ENCODE data around the gene TNFRSF12A. TPM values are rescaled to one million over a fixed set of nuclear protein-coding genes. Genes with fewer than 3 reads are reported as not detected.

Gene TNFRSF12A
- total and polyA plus RNA-seq, 5 experiments from 2014 or later: 0.33 to 0.57 TPM; not detected in 3

DNA sequence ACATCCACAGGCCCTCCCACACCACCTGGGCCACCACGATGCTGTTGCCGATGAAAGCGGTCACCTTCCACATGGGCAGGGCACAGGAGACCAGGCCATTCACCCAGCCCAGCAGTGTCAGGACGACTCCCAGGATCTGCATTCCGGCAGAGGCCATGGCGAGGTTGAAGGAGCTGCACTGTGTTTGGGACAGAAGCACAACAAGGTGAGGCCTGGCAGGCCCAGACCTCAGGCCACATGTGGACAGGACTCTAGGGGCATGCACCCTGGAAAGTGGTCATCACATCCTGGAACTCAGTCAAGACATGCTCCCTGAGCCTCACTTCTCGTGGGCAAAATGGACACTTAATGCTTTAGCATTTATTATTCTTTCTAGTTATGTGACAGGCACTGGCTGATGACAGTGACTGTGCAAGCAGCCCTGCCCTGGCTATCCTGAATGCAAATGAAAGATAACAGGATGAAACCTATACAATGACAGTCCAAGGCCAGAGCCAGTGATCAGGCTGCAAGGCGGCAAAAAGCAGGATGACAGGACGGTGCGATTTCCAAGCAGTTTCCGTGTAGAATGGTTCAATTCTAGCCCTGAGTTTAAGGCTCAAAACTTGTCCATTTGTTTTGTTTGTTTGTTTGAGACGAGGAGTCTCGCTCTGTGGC lies 4.2 kb upstream of the TNFRSF12A start:
- POLR2A ChIA-PET: no interaction called here
- H3K27ac Mint-ChIP-seq: peak overlapping the region in 1 of 10 donors; percentile 52
- peaks cover 0 to 13% (median 2%) of the 10 kb centered on the region in 5 donors for H3K27me3 Mint-ChIP-seq
- no peaks in the 10 kb centered on the region for H3K9me3 Mint-ChIP-seq
- ATAC-seq (no peak), DNase-seq (no peak)
- no peaks in the 10 kb centered on the region for H3K36me3 Mint-ChIP-seq
- peaks cover 2 to 25% (median 20%) of the 10 kb centered on the region in 4 donors for H3K4me1 Mint-ChIP-seq
- peak overlapping the region in 1 of 10 donors; percentile 74 for H3K4me3 Mint-ChIP-seq

DNA sequence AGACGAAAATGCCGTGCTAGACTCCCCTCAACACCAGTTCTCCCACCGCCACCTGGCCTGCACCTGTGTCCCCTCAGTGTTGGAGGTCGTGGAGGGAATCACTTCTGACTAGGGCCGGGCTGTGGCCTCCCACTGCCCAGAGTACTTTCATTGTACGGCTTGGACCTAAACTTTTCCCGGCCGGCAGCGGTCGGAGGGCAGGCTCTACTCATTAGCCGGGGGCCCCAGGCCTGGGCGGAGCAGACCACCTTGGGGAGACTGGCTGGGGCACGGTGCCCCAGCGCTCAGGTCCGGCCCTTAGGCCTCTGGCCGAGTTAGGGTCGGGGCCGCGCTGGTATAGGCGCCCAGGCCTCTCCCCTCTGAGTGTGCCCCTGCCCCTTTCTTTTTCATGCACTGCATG lies 2.8 kb upstream of the TNFRSF12A start:
- Mint-ChIP-seq H3K27ac (no peak overlapping the region), H3K4me1 (peaks cover 13 to 39% (median 32%) of the 10 kb centered on the region in 4 donors), H3K36me3 (no peaks in the 10 kb centered on the region), H3K27me3 (peaks cover 0 to 7% (median 2%) of the 10 kb centered on the region in 5 donors), H3K4me3 (no peak overlapping the region), H3K9me3 (no peaks in the 10 kb centered on the region)
- POLR2A ChIA-PET: no interaction called here
- ATAC-seq (no peak), DNase-seq (peak in 1 of 10 donors; percentile 52)

DNA sequence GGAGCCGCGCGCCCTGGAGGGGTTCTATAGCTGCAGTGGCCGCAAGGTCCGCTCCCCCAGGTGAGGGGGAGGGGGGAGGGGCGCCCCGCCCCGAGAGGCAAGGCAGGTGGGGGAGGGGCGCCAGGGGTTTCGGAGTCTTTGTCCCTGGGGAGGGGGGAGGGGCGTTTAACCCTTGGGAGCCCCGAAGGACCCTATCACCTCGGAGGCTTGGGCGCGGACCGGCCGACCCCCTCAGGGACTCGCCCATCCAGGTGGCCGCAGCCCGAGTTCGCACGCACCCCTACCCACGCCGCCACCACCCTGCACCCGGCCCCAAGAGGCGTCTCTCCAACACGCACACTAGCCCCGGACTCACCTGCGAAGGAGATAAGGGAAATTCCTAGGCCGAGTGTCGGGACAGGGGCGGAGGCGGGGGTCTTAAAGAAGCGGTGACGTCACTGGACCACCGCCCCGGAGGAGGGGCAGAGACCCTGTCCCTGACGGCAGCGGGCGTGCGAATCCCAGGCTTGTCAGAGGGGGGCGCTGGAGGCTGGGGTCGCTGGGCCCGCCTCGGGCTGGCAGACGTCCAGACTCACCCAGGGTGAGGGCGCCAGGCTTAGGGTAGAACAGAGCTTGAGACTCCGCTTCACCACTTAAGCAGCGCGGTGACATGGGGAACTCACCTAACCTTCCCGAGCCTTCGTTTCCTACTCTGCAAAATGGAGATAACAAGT lies 2.2 kb upstream of the TNFRSF12A start, which contains the start of gene CLDN6:
TSS of gene CLDN6 (minus strand) at position 390 of the 713 bp plus-strand sequence. CDS start 2,162 bp downstream, outside the sequence.
- Mint-ChIP-seq H3K9me3 (no peaks in the 10 kb centered on the region), H3K27me3 (peaks cover 0 to 7% (median 1%) of the 10 kb centered on the region in 5 donors), H3K4me1 (peaks cover 17 to 45% (median 36%) of the 10 kb centered on the region in 4 donors), H3K27ac (peak within 1 kb of the TSS in 1 of 10 donors; percentile 43), H3K4me3 (peak within 1 kb of the TSS in 7 of 10 donors; percentile 20 to 52 (median 35)), H3K36me3 (no peaks in the 10 kb centered on the region)
- ATAC-seq: no peak
- POLR2A ChIA-PET: interaction anchor here (1.3 to 15.2 kb wide), 2 partner anchors 10 kb away, joined by 3 to 170 read pairs; partner anchors contain the start of gene CLDN9
- peak in 1 of 10 donors; percentile 63 for DNase-seq

DNA sequence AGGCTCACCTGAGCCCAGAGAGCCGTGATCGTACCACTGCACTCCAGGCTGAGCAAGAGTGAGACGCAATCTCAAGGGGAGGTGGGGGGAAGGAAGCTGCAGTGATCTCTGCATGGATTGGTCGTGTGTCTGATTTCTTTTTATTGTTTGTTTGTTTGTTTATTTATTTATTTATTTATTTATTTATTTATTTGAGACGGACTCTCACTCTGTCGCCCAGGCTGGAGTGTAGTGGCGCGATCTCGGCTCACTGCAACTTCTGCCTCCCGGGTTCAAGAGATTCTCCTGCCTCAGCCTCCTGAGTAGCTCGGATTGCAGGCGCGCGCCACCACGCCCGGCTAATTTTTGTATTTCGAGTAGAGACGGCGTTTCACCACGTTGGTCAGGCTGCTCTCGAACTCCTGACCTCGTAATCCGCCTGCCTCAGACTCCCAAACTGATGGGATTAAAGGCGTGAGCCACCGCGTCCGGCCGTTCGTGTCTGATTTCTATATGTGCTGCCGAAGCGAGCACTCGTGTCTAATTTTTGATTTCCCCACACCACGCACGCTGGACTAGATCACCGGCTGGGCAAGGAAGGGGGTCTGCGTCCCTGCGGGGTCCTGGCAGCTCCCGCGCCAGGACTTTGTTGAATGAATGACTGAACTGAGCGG lies 448 bp upstream of the TNFRSF12A start:
- Mint-ChIP-seq H3K36me3 (peaks cover 0 to 2% (median 0%) of the 10 kb centered on the region in 3 donors), H3K4me3 (peak overlapping the region; percentile 76 to 91 (median 85)), H3K27me3 (peaks cover 0 to 6% (median 1%) of the 10 kb centered on the region in 5 donors), H3K9me3 (no peaks in the 10 kb centered on the region), H3K27ac (peak overlapping the region in 7 of 10 donors; percentile 48 to 84 (median 75)), H3K4me1 (peaks cover 23 to 61% (median 50%) of the 10 kb centered on the region in 4 donors)
- POLR2A ChIA-PET: interaction anchor here (0.6 to 15.2 kb wide), 9 partner anchors 10 to 244 kb away, joined by 3 to 170 read pairs (median 5); partner anchors contain the start of gene CLDN9
- ATAC-seq (no peak), DNase-seq (peak in 1 of 10 donors; percentile 45)

DNA sequence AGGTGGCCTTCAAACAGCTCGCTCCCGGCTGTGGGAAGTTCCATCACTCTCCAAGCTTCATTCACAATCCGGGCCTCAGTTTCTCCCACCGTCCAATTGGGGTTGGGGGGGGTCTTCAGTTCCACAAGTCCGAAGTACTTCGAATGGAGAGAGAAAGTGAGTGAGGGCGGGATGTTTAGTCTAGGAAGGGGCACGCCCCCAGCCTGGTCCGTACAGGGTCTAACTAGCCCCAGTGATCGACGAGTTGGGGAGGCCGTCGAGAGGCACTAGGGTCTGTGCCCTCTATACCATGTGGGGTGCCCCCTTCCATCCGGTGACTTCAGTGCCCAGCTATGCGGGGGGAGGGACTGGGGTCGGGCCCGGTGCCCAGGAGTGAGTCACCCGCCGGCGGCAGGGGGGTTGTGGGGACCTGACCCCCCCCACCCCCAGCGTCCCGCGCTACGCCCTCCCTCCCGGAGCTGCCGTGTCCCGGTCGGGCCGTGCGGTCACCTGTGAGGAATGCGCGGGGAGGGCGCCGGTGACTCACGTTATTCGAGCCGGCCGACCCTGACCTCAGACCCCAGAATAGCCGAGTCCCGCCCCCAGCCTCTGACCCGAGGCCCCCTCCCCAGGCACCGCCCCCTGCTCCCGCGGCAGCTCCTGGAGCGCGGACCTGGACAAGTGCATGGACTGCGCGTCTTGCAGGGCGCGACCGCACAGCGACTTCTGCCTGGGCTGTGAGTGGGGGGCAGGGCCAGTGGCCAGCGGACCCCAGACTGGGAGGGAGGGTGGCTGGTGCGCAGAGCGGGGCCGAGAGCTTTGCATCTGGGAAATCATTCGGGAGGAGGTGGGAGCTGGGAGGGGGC lies 658 bp downstream of the TNFRSF12A start:
- H3K27ac Mint-ChIP-seq: peak overlapping the region in 9 of 10 donors; percentile 72 to 99 (median 90)
- H3K27me3 Mint-ChIP-seq: peaks cover 0 to 4% (median 1%) of the 10 kb centered on the region in 5 donors
- H3K4me3 Mint-ChIP-seq: peak overlapping the region; percentile 74 to 97 (median 86)
- peaks cover 0 to 3% (median 0%) of the 10 kb centered on the region in 3 donors for H3K36me3 Mint-ChIP-seq
- DNase-seq (peak in 7 of 10 donors; percentile 38 to 82 (median 60)), ATAC-seq (peak in 1 of 2 donors; percentile 31)
- H3K9me3 Mint-ChIP-seq: no peaks in the 10 kb centered on the region
- peaks cover 23 to 61% (median 56%) of the 10 kb centered on the region in 4 donors for H3K4me1 Mint-ChIP-seq
- POLR2A ChIA-PET: interaction anchor here (0.5 to 15.2 kb wide), 10 partner anchors 9 to 483 kb away, joined by 3 to 170 read pairs (median 5); partner anchors contain the start of genes CLDN9 and PKMYT1

DNA sequence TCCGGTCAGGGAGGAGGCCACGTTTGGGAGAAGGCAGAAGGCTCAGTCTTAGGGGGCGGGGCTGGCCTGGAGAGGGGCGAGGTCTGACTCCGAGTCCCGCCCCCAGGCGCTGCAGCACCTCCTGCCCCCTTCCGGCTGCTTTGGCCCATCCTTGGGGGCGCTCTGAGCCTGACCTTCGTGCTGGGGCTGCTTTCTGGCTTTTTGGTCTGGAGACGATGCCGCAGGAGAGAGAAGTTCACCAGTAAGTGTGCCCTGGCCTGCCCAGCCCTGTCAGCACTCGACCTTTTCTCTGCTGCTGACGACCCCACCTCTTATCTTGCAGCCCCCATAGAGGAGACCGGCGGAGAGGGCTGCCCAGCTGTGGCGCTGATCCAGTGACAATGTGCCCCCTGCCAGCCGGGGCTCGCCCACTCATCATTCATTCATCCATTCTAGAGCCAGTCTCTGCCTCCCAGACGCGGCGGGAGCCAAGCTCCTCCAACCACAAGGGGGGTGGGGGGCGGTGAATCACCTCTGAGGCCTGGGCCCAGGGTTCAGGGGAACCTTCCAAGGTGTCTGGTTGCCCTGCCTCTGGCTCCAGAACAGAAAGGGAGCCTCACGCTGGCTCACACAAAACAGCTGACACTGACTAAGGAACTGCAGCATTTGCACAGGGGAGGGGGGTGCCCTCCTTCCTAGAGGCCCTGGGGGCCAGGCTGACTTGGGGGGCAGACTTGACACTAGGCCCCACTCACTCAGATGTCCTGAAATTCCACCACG lies 1.5 kb downstream of the TNFRSF12A start:
- Mint-ChIP-seq H3K4me3 (peak overlapping the region; percentile 73 to 97 (median 86)), H3K9me3 (no peaks in the 10 kb centered on the region), H3K27me3 (peaks cover 0 to 2% (median 0%) of the 10 kb centered on the region in 5 donors), H3K36me3 (peaks cover 0 to 11% (median 0%) of the 10 kb centered on the region in 3 donors), H3K4me1 (peaks cover 23 to 65% (median 60%) of the 10 kb centered on the region in 4 donors), H3K27ac (peak overlapping the region; percentile 72 to 99 (median 90))
- peak; percentile 15 to 19 for ATAC-seq
- POLR2A ChIA-PET: interaction anchor here (0.8 to 15.2 kb wide), 9 partner anchors 8 to 483 kb away, joined by 3 to 170 read pairs (median 5); partner anchors contain the start of genes CLDN9 and PKMYT1
- peak; percentile 38 to 74 (median 64) for DNase-seq

DNA sequence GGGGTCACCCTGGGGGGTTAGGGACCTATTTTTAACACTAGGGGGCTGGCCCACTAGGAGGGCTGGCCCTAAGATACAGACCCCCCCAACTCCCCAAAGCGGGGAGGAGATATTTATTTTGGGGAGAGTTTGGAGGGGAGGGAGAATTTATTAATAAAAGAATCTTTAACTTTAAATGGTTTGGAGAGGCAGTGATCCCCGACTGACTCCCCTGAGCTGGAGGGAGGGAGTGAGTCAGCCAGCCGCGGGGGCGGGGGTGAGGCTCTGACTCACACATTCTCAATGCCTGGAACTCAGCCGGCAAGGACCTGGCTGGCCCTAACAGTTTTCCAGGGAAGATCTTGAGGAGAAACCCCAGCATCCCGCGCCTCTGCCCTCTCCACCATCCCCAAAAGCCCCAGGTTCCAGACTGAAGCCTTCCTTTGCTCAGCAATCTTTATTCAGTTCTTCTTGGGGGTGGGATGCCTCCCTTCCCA lies 2.1 kb downstream of the TNFRSF12A start:
- peak in 1 of 2 donors; percentile 12 for ATAC-seq
- Mint-ChIP-seq H3K4me3 (peak overlapping the region; percentile 76 to 97 (median 92)), H3K27ac (peak overlapping the region; percentile 72 to 99 (median 92)), H3K9me3 (no peaks in the 10 kb centered on the region), H3K36me3 (peaks cover 0 to 18% (median 0%) of the 10 kb centered on the region in 3 donors), H3K27me3 (no peaks in the 10 kb centered on the region), H3K4me1 (peaks cover 23 to 66% (median 60%) of the 10 kb centered on the region in 4 donors)
- peak in 5 of 10 donors; percentile 53 to 75 (median 69) for DNase-seq
- POLR2A ChIA-PET: interaction anchor here (1.2 to 15.2 kb wide), 6 partner anchors 12 to 482 kb away, joined by 3 to 170 read pairs (median 5); partner anchors contain the start of genes CLDN9 and PKMYT1

DNA sequence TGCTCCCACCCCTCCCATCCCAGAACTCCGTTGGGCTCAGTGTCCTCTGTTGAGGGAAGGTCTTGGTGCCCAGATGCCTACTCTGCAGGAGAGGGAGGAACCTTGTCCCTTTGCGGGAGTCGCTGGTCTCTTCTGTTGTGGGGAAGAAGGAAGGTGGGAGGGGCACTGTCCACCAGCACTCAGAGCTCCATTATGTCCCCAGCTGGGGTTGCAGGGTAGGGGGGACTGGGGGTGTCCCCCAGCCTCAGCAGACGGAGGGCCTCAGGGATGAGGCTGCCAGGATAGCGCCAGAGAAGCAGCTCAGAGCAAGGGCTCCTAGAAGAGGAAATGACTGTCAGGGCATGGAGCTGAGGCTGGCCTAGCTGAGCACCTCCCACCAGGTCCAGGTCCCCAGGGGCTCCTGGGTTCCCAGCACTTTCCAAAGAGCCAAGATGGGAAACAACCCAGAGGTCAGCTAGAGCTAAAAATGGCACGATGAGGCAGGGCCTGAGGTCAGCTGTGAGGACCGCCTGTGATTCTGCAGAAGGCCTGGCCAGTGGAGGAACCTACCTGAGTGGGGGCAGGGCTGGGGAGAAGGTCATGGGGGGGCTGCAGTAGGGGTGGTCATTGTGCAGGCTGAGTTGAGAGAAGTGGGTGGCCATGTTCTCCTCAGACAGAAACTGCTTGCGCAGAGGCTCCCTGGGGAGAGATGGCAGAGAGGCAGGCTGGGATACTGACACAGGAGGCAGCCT lies 2.7 kb downstream of the TNFRSF12A start:
- peak overlapping the region; percentile 76 to 97 (median 92) for H3K4me3 Mint-ChIP-seq
- H3K9me3 Mint-ChIP-seq: no peaks in the 10 kb centered on the region
- H3K36me3 Mint-ChIP-seq: peaks cover 0 to 18% (median 0%) of the 10 kb centered on the region in 3 donors
- ATAC-seq (no peak), DNase-seq (no peak)
- H3K27me3 Mint-ChIP-seq: no peaks in the 10 kb centered on the region
- POLR2A ChIA-PET: interaction anchor here (0.9 to 15.2 kb wide), 6 partner anchors 9 to 245 kb away, joined by 3 to 170 read pairs (median 4); partner anchors contain the start of gene CLDN9
- peaks cover 23 to 66% (median 59%) of the 10 kb centered on the region in 4 donors for H3K4me1 Mint-ChIP-seq
- H3K27ac Mint-ChIP-seq: peak overlapping the region; percentile 19 to 99 (median 94)

DNA sequence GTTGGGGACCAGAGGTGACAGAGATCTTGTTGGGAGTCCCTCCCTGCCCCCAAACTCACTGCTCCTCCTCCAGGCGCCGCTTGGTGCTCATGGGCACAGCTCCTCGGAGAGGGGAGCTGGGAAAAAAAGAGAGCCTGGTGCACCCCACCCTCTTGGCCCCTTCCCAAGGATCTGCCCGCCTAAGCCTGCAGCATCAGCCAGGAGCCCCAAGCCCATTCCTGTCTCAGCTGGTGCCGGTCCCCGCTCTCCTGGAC lies 3.2 kb downstream of the TNFRSF12A start:
- DNase-seq: peak in 2 of 10 donors; percentile 36 to 44
- Mint-ChIP-seq H3K4me1 (peaks cover 24 to 64% (median 60%) of the 10 kb centered on the region in 4 donors), H3K9me3 (no peaks in the 10 kb centered on the region), H3K36me3 (peaks cover 0 to 18% (median 0%) of the 10 kb centered on the region in 3 donors), H3K27me3 (peaks cover 0 to 2% (median 0%) of the 10 kb centered on the region in 5 donors), H3K4me3 (peak overlapping the region; percentile 76 to 97 (median 92)), H3K27ac (peak overlapping the region in 9 of 10 donors; percentile 89 to 99 (median 96))
- POLR2A ChIA-PET: interaction anchor here (0.9 to 15.2 kb wide), 6 partner anchors 9 to 245 kb away, joined by 3 to 170 read pairs (median 4); partner anchors contain the start of gene CLDN9
- ATAC-seq: peak in 1 of 2 donors; percentile 1
